Measurements from ENCODE around the gene TBC1D22B. TPM values are rescaled to one million over a fixed set of nuclear protein-coding genes. Genes with fewer than 3 reads are reported as not detected.

TBC1D22B gene
- polyA plus RNA-seq, 1 of the 3 experiments (the other 2 are of a cell fraction), result 5.3 TPM

DNA sequence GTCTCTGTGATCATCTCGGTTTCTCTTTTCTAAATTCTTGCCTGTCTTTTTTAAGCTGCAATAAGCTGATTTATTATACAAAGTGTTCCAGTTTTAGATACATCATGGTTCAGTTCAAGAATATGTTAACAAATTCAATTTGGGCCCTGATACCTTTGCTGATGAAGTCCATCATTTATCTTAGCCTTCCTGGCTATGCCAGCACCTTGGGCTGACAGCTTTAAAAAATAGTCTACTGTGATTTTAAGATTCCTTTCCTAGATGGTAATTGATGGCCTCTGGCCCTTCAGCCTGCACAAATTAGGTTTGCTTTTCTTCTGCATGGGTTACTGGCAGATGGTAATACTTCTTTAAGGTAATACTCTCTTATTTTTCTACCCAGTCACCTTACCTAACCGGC lies 7.4 kb downstream of the TBC1D22B start:
- peaks cover 4 to 12% of the 10 kb centered on the region in 2 experiments for H3K36me3 ChIP-seq (replicated peaks in 1 of 2; ENCODE audit: control insufficient read depth in 1 of 2, insufficient read depth in 2 of 2, low read length in 1 of 2)
- no peaks in the 10 kb centered on the region for H3F3A ChIP-seq (replicated peaks; ENCODE audit: insufficient read depth)
- peaks cover 65% of the 10 kb centered on the region for H3K79me2 ChIP-seq (ENCODE audit: insufficient read depth)
- no peak overlapping the region for H3K4me2 ChIP-seq
- WGBS (ENCODE audit: low lambda C conversion rate), result 100% methylated on average over 2 of the region's 2 CpGs
- POLR2A ChIA-PET, result no interaction called here
- no peaks in the 10 kb centered on the region for H3K9me3 ChIP-seq
- no peaks in the 10 kb centered on the region for H3K27me3 ChIP-seq (ENCODE audit: insufficient read depth)
- no peak for DNase-seq
- H4K20me1 ChIP-seq (ENCODE audit: insufficient read depth), result no peaks in the 10 kb centered on the region
- H3K4me3 ChIP-seq (ENCODE audit: low read depth in 2 of 2, low read length in 1 of 2), result no peak overlapping the region
- CTCF ChIA-PET, result interaction anchor here (0.9 to 1.4 kb wide), 3 partner anchors 25 to 60 kb away, joined by 3 read pairs; no protein-coding TSS in a partner anchor
- no peaks in the 10 kb centered on the region for H3K9me2 ChIP-seq
- H2AFZ ChIP-seq (ENCODE audit: low read depth), result no peak overlapping the region
- no peak overlapping the region for H3K27ac ChIP-seq (ENCODE audit: low read depth in 2 of 2, low read length in 1 of 2)
- no peak overlapping the region for H3K9ac ChIP-seq
- no peaks in the 10 kb centered on the region for H3K4me1 ChIP-seq (ENCODE audit: control insufficient read depth in 1 of 2, insufficient read depth in 2 of 2, low read depth in 1 of 2, low read length in 1 of 2)
- no peak for TF ChIP-seq GABPA (IDR thresholded peaks at IDR 0.05; ENCODE audit: low read depth)
- no peak for TF ChIP-seq TAF1 (IDR thresholded peaks at IDR 0.05; ENCODE audit: borderline replicate concordance, low read depth, low read length)
- TF ChIP-seq, protein P1, sequence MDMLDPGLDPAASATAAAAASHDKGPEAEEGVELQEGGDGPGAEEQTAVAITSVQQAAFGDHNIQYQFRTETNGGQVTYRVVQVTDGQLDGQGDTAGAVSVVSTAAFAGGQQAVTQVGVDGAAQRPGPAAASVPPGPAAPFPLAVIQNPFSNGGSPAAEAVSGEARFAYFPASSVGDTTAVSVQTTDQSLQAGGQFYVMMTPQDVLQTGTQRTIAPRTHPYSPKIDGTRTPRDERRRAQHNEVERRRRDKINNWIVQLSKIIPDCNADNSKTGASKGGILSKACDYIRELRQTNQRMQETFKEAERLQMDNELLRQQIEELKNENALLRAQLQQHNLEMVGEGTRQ (IDR thresholded peaks at IDR 0.05; ENCODE audit: borderline replicate concordance, low read depth, low read length), result no peak
- TF ChIP-seq, protein P2, sequence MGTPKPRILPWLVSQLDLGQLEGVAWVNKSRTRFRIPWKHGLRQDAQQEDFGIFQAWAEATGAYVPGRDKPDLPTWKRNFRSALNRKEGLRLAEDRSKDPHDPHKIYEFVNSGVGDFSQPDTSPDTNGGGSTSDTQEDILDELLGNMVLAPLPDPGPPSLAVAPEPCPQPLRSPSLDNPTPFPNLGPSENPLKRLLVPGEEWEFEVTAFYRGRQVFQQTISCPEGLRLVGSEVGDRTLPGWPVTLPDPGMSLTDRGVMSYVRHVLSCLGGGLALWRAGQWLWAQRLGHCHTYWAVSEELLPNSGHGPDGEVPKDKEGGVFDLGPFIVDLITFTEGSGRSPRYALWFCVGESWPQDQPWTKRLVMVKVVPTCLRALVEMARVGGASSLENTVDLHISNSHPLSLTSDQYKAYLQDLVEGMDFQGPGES (IDR thresholded peaks at IDR 0.05; ENCODE audit: low read depth, low read length), result no peak
- TF ChIP-seq, protein P3, sequence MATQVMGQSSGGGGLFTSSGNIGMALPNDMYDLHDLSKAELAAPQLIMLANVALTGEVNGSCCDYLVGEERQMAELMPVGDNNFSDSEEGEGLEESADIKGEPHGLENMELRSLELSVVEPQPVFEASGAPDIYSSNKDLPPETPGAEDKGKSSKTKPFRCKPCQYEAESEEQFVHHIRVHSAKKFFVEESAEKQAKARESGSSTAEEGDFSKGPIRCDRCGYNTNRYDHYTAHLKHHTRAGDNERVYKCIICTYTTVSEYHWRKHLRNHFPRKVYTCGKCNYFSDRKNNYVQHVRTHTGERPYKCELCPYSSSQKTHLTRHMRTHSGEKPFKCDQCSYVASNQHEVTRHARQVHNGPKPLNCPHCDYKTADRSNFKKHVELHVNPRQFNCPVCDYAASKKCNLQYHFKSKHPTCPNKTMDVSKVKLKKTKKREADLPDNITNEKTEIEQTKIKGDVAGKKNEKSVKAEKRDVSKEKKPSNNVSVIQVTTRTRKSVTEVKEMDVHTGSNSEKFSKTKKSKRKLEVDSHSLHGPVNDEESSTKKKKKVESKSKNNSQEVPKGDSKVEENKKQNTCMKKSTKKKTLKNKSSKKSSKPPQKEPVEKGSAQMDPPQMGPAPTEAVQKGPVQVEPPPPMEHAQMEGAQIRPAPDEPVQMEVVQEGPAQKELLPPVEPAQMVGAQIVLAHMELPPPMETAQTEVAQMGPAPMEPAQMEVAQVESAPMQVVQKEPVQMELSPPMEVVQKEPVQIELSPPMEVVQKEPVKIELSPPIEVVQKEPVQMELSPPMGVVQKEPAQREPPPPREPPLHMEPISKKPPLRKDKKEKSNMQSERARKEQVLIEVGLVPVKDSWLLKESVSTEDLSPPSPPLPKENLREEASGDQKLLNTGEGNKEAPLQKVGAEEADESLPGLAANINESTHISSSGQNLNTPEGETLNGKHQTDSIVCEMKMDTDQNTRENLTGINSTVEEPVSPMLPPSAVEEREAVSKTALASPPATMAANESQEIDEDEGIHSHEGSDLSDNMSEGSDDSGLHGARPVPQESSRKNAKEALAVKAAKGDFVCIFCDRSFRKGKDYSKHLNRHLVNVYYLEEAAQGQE (IDR thresholded peaks at IDR 0.05; ENCODE audit: low read depth, low read length), result no peak
- TF ChIP-seq CHD2 (IDR thresholded peaks at IDR 0.05; ENCODE audit: low read length, partially characterized antibody), result no peak
- TF ChIP-seq, protein P4, sequence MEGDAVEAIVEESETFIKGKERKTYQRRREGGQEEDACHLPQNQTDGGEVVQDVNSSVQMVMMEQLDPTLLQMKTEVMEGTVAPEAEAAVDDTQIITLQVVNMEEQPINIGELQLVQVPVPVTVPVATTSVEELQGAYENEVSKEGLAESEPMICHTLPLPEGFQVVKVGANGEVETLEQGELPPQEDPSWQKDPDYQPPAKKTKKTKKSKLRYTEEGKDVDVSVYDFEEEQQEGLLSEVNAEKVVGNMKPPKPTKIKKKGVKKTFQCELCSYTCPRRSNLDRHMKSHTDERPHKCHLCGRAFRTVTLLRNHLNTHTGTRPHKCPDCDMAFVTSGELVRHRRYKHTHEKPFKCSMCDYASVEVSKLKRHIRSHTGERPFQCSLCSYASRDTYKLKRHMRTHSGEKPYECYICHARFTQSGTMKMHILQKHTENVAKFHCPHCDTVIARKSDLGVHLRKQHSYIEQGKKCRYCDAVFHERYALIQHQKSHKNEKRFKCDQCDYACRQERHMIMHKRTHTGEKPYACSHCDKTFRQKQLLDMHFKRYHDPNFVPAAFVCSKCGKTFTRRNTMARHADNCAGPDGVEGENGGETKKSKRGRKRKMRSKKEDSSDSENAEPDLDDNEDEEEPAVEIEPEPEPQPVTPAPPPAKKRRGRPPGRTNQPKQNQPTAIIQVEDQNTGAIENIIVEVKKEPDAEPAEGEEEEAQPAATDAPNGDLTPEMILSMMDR (IDR thresholded peaks at IDR 0.05), result no peak
- TF ChIP-seq, protein P5, sequence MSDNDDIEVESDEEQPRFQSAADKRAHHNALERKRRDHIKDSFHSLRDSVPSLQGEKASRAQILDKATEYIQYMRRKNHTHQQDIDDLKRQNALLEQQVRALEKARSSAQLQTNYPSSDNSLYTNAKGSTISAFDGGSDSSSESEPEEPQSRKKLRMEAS (IDR thresholded peaks at IDR 0.05; ENCODE audit: low read depth), result no peak
- TF ChIP-seq GATA2 (CRISPR knock-in tag; IDR thresholded peaks at IDR 0.05), result no peak
- TF ChIP-seq EZH2phosphoT487 (IDR thresholded peaks at IDR 0.05; ENCODE audit: borderline replicate concordance, low read depth), result no peak
- no peak for TF ChIP-seq MEF2A (IDR thresholded peaks at IDR 0.05; ENCODE audit: borderline replicate concordance, low read depth)
- TF ChIP-seq NRF1 (IDR thresholded peaks at IDR 0.05; ENCODE audit: low read depth, low read length), result no peak
- TF ChIP-seq JUND (IDR thresholded peaks at IDR 0.05), result no peak
- TF ChIP-seq FOXM1 (IDR thresholded peaks at IDR 0.05; ENCODE audit: low read depth), result no peak
- TF ChIP-seq, protein P6, sequence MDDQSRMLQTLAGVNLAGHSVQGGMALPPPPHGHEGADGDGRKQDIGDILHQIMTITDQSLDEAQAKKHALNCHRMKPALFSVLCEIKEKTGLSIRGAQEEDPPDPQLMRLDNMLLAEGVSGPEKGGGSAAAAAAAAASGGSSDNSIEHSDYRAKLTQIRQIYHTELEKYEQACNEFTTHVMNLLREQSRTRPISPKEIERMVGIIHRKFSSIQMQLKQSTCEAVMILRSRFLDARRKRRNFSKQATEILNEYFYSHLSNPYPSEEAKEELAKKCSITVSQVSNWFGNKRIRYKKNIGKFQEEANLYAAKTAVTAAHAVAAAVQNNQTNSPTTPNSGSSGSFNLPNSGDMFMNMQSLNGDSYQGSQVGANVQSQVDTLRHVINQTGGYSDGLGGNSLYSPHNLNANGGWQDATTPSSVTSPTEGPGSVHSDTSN (IDR thresholded peaks at IDR 0.05), result no peak
